Lower lobe of right lung (tissue), 2 donors: ENCODE data around the gene PCDHGA7. TPM values are rescaled to one million over a fixed set of nuclear protein-coding genes. Genes with fewer than 3 reads are reported as not detected.
A peak's percentile ranks its signal among the peaks of the same experiment; 100 is the strongest.
"Not testable (repeated sequence)": the region's sequence is repeated elsewhere in the genome, so short reads cannot be mapped to it uniquely, and the experiment has no call there.

Experiments used
- ATAC-seq, 2 donors: fragments of 200-7000 bp; cut with Tn5 transposase; one replicate each; pipeline ENCODE4 v1.9.1; 2020 to 2022; ENCODE audit warnings: mild to moderate bottlenecking in 2 of 2, moderate library complexity in 2 of 2
- DNase-seq: peaks from one replicate; pipeline ENCODE4 v3.0.0-alpha.2; 2020
- H3K27ac ChIP-seq: fragments of 200-600 bp; one replicate; pipeline ENCODE4 v1.8.0; 2022
- H3K27me3 ChIP-seq: fragments of 200-600 bp; one replicate; pipeline ENCODE4 v1.8.0; 2022; ENCODE audit warnings: low read depth
- H3K36me3 ChIP-seq: fragments of 200-600 bp; one replicate; pipeline ENCODE4 v1.8.0; 2022; ENCODE audit warnings: mild to moderate bottlenecking
- H3K4me1 ChIP-seq: fragments of 200-600 bp; one replicate; pipeline ENCODE4 v1.8.0; 2022
- H3K4me3 ChIP-seq: fragments of 200-600 bp; one replicate; pipeline ENCODE4 v1.8.0; 2022; ENCODE audit warnings: mild to moderate bottlenecking
- H3K9me3 ChIP-seq: fragments of 200-600 bp; one replicate; pipeline ENCODE4 v1.8.0; 2022
- intact Hi-C: fragments of 100-400 bp; cut with DNase I; formaldehyde crosslinking; loops from one replicate; pipeline ENCODE4 v1.11.0; 2022
- total RNA-seq: library from RNA; stranded (reverse); fragmentation: NEBNext Ultra II Directional; extraction: Animal tissue kit (Norgen Biotek cat#: 25700); gene quantifications from one replicate; pipeline ENCODE4 v1.2.1, GENCODE V29; 2021
- TF ChIP-seq, protein P1 (sequence below): fragments of 200-600 bp; IDR thresholded peaks from one replicate; pipeline ENCODE4 v1.8.0; 2022; ENCODE audit warnings: antibody characterized with exemption, mild to moderate bottlenecking
- donor health status: DM: no; HTN: yes; CAD: no; lungs with severe emphysema.

Gene PCDHGA7
- total RNA-seq, 1 donor from 2014 or later: 1.9 TPM

DNA sequence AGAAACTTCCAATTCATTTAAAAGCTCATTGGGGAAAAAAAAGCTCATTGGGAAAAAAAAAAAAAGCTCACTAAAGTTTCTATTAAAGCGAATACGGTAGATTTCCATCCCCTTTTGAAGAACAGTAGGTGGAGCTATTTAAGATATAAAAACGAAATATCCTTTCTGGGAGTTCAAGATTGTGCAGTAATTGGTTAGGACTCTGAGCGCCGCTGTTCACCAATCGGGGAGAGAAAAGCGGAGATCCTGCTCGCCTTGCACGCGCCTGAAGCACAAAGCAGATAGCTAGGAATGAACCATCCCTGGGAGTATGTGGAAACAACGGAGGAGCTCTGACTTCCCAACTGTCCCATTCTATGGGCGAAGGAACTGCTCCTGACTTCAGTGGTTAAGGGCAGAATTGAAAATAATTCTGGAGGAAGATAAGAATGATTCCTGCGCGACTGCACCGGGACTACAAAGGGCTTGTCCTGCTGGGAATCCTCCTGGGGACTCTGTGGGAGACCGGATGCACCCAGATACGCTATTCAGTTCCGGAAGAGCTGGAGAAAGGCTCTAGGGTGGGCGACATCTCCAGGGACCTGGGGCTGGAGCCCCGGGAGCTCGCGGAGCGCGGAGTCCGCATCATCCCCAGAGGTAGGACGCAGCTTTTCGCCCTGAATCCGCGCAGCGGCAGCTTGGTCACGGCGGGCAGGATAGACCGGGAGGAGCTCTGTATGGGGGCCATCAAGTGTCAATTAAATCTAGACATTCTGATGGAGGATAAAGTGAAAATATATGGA lies 48.0 kb downstream of the PCDHGA7 start, which contains the start of gene PCDHGA12:
Gene PCDHGA12, plus strand, starts transcription at position 176 of the 782 bp plus-strand sequence. Its CDS starts 253 bp downstream, at position 429.
- H3K36me3 ChIP-seq: no peaks in the 10 kb centered on the region
- peaks cover 11% of the 10 kb centered on the region for H3K27me3 ChIP-seq
- H3K27ac ChIP-seq: no peak within 1 kb of the TSS
- DNase-seq (no peak), ATAC-seq (peak; percentile 35 to 78)
- intact Hi-C loops: no loop called here
- peaks cover 85% of the 10 kb centered on the region for H3K9me3 ChIP-seq
- peak within 1 kb of the TSS; percentile 28 for H3K4me3 ChIP-seq
- no peaks in the 10 kb centered on the region for H3K4me1 ChIP-seq
- TF ChIP-seq, protein P1, sequence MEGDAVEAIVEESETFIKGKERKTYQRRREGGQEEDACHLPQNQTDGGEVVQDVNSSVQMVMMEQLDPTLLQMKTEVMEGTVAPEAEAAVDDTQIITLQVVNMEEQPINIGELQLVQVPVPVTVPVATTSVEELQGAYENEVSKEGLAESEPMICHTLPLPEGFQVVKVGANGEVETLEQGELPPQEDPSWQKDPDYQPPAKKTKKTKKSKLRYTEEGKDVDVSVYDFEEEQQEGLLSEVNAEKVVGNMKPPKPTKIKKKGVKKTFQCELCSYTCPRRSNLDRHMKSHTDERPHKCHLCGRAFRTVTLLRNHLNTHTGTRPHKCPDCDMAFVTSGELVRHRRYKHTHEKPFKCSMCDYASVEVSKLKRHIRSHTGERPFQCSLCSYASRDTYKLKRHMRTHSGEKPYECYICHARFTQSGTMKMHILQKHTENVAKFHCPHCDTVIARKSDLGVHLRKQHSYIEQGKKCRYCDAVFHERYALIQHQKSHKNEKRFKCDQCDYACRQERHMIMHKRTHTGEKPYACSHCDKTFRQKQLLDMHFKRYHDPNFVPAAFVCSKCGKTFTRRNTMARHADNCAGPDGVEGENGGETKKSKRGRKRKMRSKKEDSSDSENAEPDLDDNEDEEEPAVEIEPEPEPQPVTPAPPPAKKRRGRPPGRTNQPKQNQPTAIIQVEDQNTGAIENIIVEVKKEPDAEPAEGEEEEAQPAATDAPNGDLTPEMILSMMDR: peak; percentile 35

DNA sequence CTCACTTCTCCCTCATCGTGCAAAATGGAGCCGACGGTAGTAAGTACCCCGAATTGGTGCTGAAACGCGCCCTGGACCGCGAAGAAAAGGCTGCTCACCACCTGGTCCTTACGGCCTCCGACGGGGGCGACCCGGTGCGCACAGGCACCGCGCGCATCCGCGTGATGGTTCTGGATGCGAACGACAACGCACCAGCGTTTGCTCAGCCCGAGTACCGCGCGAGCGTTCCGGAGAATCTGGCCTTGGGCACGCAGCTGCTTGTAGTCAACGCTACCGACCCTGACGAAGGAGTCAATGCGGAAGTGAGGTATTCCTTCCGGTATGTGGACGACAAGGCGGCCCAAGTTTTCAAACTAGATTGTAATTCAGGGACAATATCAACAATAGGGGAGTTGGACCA lies 48.7 kb downstream of the PCDHGA7 start:
- TF ChIP-seq, protein P1: no peak
- peaks cover 84% of the 10 kb centered on the region for H3K9me3 ChIP-seq
- peaks cover 11% of the 10 kb centered on the region for H3K27me3 ChIP-seq
- DNase-seq (no peak), ATAC-seq (peak in 1 of 2 donors; percentile 42)
- no peaks in the 10 kb centered on the region for H3K4me1 ChIP-seq
- H3K36me3 ChIP-seq: no peaks in the 10 kb centered on the region
- intact Hi-C loops: no loop called here
- H3K27ac ChIP-seq: no peak overlapping the region
- H3K4me3 ChIP-seq: peak overlapping the region; percentile 28

- intact Hi-C loops, H3K4me3 ChIP-seq, ATAC-seq, H3K27ac ChIP-seq, H3K36me3 ChIP-seq, DNase-seq, H3K4me1 ChIP-seq: not testable (repeated sequence)
- Histone ChIP-seq H3K9me3 (peaks cover 82% of the 10 kb centered on the region), H3K27me3 (peaks cover 11% of the 10 kb centered on the region)
Measured at GRCh38 chr5:141432308-141432707, 49.8 kb downstream of the PCDHGA7 start.

DNA sequence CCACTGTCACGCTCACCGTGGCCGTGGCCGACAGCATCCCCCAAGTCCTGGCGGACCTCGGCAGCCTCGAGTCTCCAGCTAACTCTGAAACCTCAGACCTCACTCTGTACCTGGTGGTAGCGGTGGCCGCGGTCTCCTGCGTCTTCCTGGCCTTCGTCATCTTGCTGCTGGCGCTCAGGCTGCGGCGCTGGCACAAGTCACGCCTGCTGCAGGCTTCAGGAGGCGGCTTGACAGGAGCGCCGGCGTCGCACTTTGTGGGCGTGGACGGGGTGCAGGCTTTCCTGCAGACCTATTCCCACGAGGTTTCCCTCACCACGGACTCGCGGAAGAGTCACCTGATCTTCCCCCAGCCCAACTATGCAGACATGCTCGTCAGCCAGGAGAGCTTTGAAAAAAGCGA lies 50.2 kb downstream of the PCDHGA7 start:
- H3K4me3 ChIP-seq, H3K27ac ChIP-seq, intact Hi-C loops, DNase-seq, H3K36me3 ChIP-seq, ATAC-seq, H3K4me1 ChIP-seq: not testable (repeated sequence)
- peaks cover 11% of the 10 kb centered on the region for H3K27me3 ChIP-seq
- peaks cover 78% of the 10 kb centered on the region for H3K9me3 ChIP-seq

- Histone ChIP-seq H3K27ac (no peak overlapping the region), H3K27me3 (peaks cover 7% of the 10 kb centered on the region), H3K4me3 (no peak overlapping the region), H3K36me3 (no peaks in the 10 kb centered on the region), H3K4me1 (no peaks in the 10 kb centered on the region), H3K9me3 (peaks cover 67% of the 10 kb centered on the region)
- TF ChIP-seq, protein P1: no peak
- intact Hi-C loops: no loop called here
- ATAC-seq (no peak), DNase-seq (no peak)
Measured at GRCh38 chr5:141434006-141434405, 51.5 kb downstream of the PCDHGA7 start.

Other genes starting within 250 kb of the PCDHGA7 start
- 1.8 TPM for gene PCDHB5, start 247.5 kb upstream of the PCDHGA7 start, total RNA-seq
- 0.41 TPM for gene PCDHB6, start 232.7 kb upstream of the PCDHGA7 start, total RNA-seq
- gene PCDHB7, start 210.1 kb upstream of the PCDHGA7 start, total RNA-seq: 1.9 TPM
- 2.6 TPM for gene PCDHB8, start 205.0 kb upstream of the PCDHGA7 start, total RNA-seq
- 2.6 TPM for gene PCDHB16, start 200.4 kb upstream of the PCDHGA7 start, total RNA-seq
- gene PCDHB9, start 195.6 kb upstream of the PCDHGA7 start, total RNA-seq: 3.0 TPM
- gene PCDHB10, start 190.4 kb upstream of the PCDHGA7 start, total RNA-seq: 2.0 TPM
- 2.7 TPM for gene PCDHB11, start 183.1 kb upstream of the PCDHGA7 start, total RNA-seq
- 1.7 TPM for gene PCDHB12, start 174.0 kb upstream of the PCDHGA7 start, total RNA-seq
- gene PCDHB13, start 168.8 kb upstream of the PCDHGA7 start, total RNA-seq: 2.9 TPM
- gene PCDHB14, start 159.4 kb upstream of the PCDHGA7 start, total RNA-seq: 2.1 TPM
- gene PCDHB15, start 137.3 kb upstream of the PCDHGA7 start, total RNA-seq: 2.8 TPM
- gene SLC25A2, start 78.7 kb upstream of the PCDHGA7 start, total RNA-seq: 0.71 TPM
- gene TAF7, start 62.0 kb upstream of the PCDHGA7 start, total RNA-seq: 65.0 TPM
- 0.53 TPM for gene PCDHGA1, start 52.2 kb upstream of the PCDHGA7 start, total RNA-seq
- gene PCDHGA2, start 44.0 kb upstream of the PCDHGA7 start, total RNA-seq: 2.7 TPM
- gene PCDHGA3, start 38.9 kb upstream of the PCDHGA7 start, total RNA-seq: 1.8 TPM
- 1.8 TPM for gene PCDHGB1, start 32.6 kb upstream of the PCDHGA7 start, total RNA-seq
- gene PCDHGA4, start 27.7 kb upstream of the PCDHGA7 start, total RNA-seq: 3.1 TPM
- 3.7 TPM for gene PCDHGB2, start 22.7 kb upstream of the PCDHGA7 start, total RNA-seq
- 2.8 TPM for gene PCDHGA5, start 18.6 kb upstream of the PCDHGA7 start, total RNA-seq
- gene PCDHGB3, start 12.5 kb upstream of the PCDHGA7 start, total RNA-seq: 2.2 TPM
- gene PCDHGA6, start 8.9 kb upstream of the PCDHGA7 start, total RNA-seq: 3.2 TPM
- gene PCDHGB4, start 5.0 kb downstream of the PCDHGA7 start, total RNA-seq: 5.3 TPM
- 1.5 TPM for gene PCDHGA8, start 9.9 kb downstream of the PCDHGA7 start, total RNA-seq
- gene PCDHGB5, start 15.2 kb downstream of the PCDHGA7 start, total RNA-seq: 9.1 TPM
- gene PCDHGA9, start 20.0 kb downstream of the PCDHGA7 start, total RNA-seq: 4.8 TPM
- gene PCDHGB6, start 25.3 kb downstream of the PCDHGA7 start, total RNA-seq: 7.7 TPM
- gene PCDHGA10, start 30.2 kb downstream of the PCDHGA7 start, total RNA-seq: 5.4 TPM
- 15.9 TPM for gene PCDHGB7, start 34.9 kb downstream of the PCDHGA7 start, total RNA-seq
- 3.2 TPM for gene PCDHGA11, start 38.3 kb downstream of the PCDHGA7 start, total RNA-seq
- 5.9 TPM for gene PCDHGA12, start 47.8 kb downstream of the PCDHGA7 start, total RNA-seq
- gene PCDHGC3, start 93.2 kb downstream of the PCDHGA7 start, total RNA-seq: 82.4 TPM
- gene PCDHGC4, start 102.3 kb downstream of the PCDHGA7 start, total RNA-seq: 1.5 TPM
- 1.8 TPM for gene PCDHGC5, start 106.3 kb downstream of the PCDHGA7 start, total RNA-seq
- gene DIAPH1, start 236.3 kb downstream of the PCDHGA7 start, total RNA-seq: 118 TPM